Gastroesophageal sphincter (tissue), 4 donors: Measurements from ENCODE around the gene MLLT10. TPM values are rescaled to one million over a fixed set of nuclear protein-coding genes. Genes with fewer than 3 reads are reported as not detected.

Experiments used
- ATAC-seq: fragments of 150-250 bp; one replicate; pipeline ENCODE4 v1.9.1; 2016; ENCODE audit warnings: mild to moderate bottlenecking, moderate library complexity
- H3K27ac ChIP-seq, 4 donors: fragments of 200-600 bp; sonication (generic) in 3 of 4; 1 replicate in 3 of 4; 2 replicates in 1 of 4; pipeline ENCODE4 v1.5.1; 2016 to 2019
- H3K27me3 ChIP-seq: fragments of 200-600 bp; sonication (generic); one replicate; pipeline ENCODE4 v1.5.1; 2019
- H3K36me3 ChIP-seq, 2 donors: fragments of 200-600 bp; sonication (generic); one replicate each; pipeline ENCODE4 v1.5.1; 2019; ENCODE audit warnings: control low read depth in 1 of 2
- H3K4me1 ChIP-seq, 3 donors: fragments of 200-600 bp; sonication (generic); 1 replicate in 2 of 3; 2 replicates in 1 of 3; pipeline ENCODE4 v1.5.1; 2016 to 2019; ENCODE audit warnings: control low read depth in 2 of 3
- H3K4me3 ChIP-seq, 2 donors: fragments of 200-600 bp; sonication (generic); one replicate each; pipeline ENCODE4 v1.5.1; 2019; ENCODE audit warnings: mild to moderate bottlenecking in 1 of 2, moderate library complexity in 1 of 2
- H3K9me3 ChIP-seq, 3 donors: fragments of 200-600 bp; sonication (generic); one replicate each; pipeline ENCODE4 v1.5.1; 2017 to 2019; ENCODE audit warnings: control low read depth in 2 of 3
- CTCF ChIP-seq, 4 experiments: fragments of 200-600 bp in 2 of 4; fragments of 450-650 bp in 2 of 4; sonication (generic) in 1 of 4; IDR thresholded peaks; one replicate each; pipeline ENCODE4 v1.5.1; 2017 to 2019; ENCODE audit warnings: antibody characterized with exemption in 4 of 4, mild to moderate bottlenecking in 2 of 4, moderate library complexity in 2 of 4
- EP300 ChIP-seq: sonication (generic); formaldehyde crosslinking; IDR thresholded peaks from one replicate; pipeline ENCODE4 v1.6.1; 2017; ENCODE audit warnings: antibody characterized with exemption, mild to moderate bottlenecking
- POLR2A ChIP-seq, 2 donors: fragments of 450-650 bp; IDR thresholded peaks; one replicate each; pipeline ENCODE4 v1.6.1; 2017; ENCODE audit warnings: antibody characterized with exemption in 2 of 2, mild to moderate bottlenecking in 2 of 2, moderate library complexity in 1 of 2
- POLR2AphosphoS5 ChIP-seq: sonication (generic); formaldehyde crosslinking; IDR thresholded peaks from one replicate; pipeline ENCODE4 v1.6.1; 2017; ENCODE audit warnings: antibody characterized with exemption
- WGBS, 2 donors: methylation state at CpG; one replicate each; pipeline ENCODE4 v1.1.5; 2018; ENCODE audit warnings: low coverage in 1 of 2; 5-methylcytosine and 5-hydroxymethylcytosine counted together
- total RNA-seq, 4 donors: library from RNA; depleted of rRNA; stranded (reverse); fragments of >200 nt; gene quantifications; one replicate each; pipeline ENCODE4 v1.1.0, GENCODE V29; 2016

Gene MLLT10
- total RNA-seq, 4 donors from 2014 or later: 27.2 to 52.1 (median 39.0) TPM

DNA sequence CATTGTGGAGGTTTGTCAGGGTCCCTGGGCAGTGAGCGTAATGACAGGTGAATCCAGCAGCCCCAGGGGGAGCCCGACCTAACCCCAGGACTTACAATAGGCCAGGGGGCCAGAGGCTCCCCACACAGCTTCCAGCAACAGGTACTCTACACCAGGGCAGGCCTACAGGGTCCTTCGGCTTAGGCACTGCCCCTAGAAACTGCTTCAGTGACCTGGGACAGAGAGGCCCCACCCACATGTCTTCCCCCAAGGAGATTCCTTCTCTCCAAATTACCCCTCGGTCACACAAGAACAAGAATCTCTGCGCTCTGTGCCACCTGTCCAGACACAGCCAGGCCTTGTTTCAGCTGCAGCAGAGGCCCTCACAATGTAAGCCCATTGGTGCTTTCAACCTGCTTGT, 32.9 kb upstream of the MLLT10 start:
- Histone ChIP-seq H3K4me3 (no peak overlapping the region), H3K4me1 (peaks cover 0 to 17% (median 6%) of the 10 kb centered on the region in 3 donors), H3K27me3 (no peaks in the 10 kb centered on the region), H3K9me3 (no peaks in the 10 kb centered on the region), H3K36me3 (no peaks in the 10 kb centered on the region), H3K27ac (no peak overlapping the region)
- no peak for ATAC-seq
- 100% methylated on average over 3 of the region's 5 CpGs; no CpG with 5 or more reads in 1 of the 2 donors for WGBS, 2 donors
- TF ChIP-seq CTCF (IDR thresholded peaks at IDR 0.05) (no peak), POLR2AphosphoS5 (no peak), EP300 (no peak), POLR2A (IDR thresholded peaks at IDR 0.05) (no peak)

- TF ChIP-seq POLR2AphosphoS5: no peak
- TF ChIP-seq EP300: no peak
- TF ChIP-seq CTCF (IDR thresholded peaks at IDR 0.05): no peak
- no peak for TF ChIP-seq POLR2A (IDR thresholded peaks at IDR 0.05)
- Histone ChIP-seq H3K27me3 (no peaks in the 10 kb centered on the region), H3K27ac (no peak overlapping the region), H3K4me1 (peaks cover 0 to 10% (median 6%) of the 10 kb centered on the region in 3 donors), H3K9me3 (no peaks in the 10 kb centered on the region), H3K36me3 (no peaks in the 10 kb centered on the region), H3K4me3 (no peak overlapping the region)
- ATAC-seq: no peak
- 88 to 100% methylated on average over 1 to 2 of the region's 2 CpGs for WGBS, 2 donors
Observed at GRCh38 chr10:21501731-21502347, 32.2 kb upstream of the MLLT10 start.

- H3K4me3 ChIP-seq: no peak overlapping the region
- TF ChIP-seq POLR2AphosphoS5 (no peak), EP300 (no peak), CTCF (IDR thresholded peaks at IDR 0.05) (no peak), POLR2A (IDR thresholded peaks at IDR 0.05) (no peak)
- H3K36me3 ChIP-seq: no peaks in the 10 kb centered on the region
- peaks cover 0 to 5% (median 3%) of the 10 kb centered on the region in 3 donors for H3K4me1 ChIP-seq
- H3K9me3 ChIP-seq: no peaks in the 10 kb centered on the region
- H3K27ac ChIP-seq: no peak overlapping the region
- ATAC-seq: no peak
- WGBS, 2 donors: 100% methylated on average over 1 of the region's 3 CpGs; no CpG with 5 or more reads in 1 of the 2 donors
- H3K27me3 ChIP-seq: no peaks in the 10 kb centered on the region
Observed at GRCh38 chr10:21502348-21502740, 31.7 kb upstream of the MLLT10 start.

DNA sequence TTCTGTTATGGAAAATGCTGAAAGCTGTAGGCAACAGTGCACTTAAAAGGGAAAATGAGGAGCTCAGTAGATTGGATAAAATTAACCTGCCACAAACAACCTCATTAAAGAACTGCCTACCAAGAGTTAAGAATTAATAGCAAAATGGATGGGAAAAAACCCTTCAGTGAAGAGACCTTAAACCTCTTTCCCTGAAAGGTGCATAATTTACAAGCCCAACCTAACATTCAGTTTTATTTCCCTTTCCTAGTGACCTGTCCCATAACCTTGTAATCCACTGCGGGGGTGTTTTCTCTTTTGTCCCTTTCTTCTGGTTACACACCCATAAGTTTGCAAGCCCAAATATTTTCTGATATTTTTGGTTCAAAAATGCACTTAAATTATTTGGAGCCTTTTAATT, 30.5 kb upstream of the MLLT10 start:
- H3K9me3 ChIP-seq: no peaks in the 10 kb centered on the region
- H3K4me1 ChIP-seq: no peaks in the 10 kb centered on the region
- TF ChIP-seq POLR2A (IDR thresholded peaks at IDR 0.05) (no peak), EP300 (no peak), CTCF (IDR thresholded peaks at IDR 0.05) (no peak), POLR2AphosphoS5 (no peak)
- 86 to 94% methylated on average over 1 of the region's 1 CpG for WGBS, 2 donors
- H3K36me3 ChIP-seq: no peaks in the 10 kb centered on the region
- no peaks in the 10 kb centered on the region for H3K27me3 ChIP-seq
- H3K27ac ChIP-seq: no peak overlapping the region
- ATAC-seq: no peak
- no peak overlapping the region for H3K4me3 ChIP-seq

GRCh38 chr10:21505711-21506278, 28.2 kb upstream of the MLLT10 start:
- no peak overlapping the region for H3K27ac ChIP-seq
- H3K9me3 ChIP-seq: no peaks in the 10 kb centered on the region
- H3K4me1 ChIP-seq: peaks cover 0 to 11% (median 6%) of the 10 kb centered on the region in 3 donors
- TF ChIP-seq EP300 (no peak), POLR2AphosphoS5 (no peak), CTCF (IDR thresholded peaks at IDR 0.05) (no peak), POLR2A (IDR thresholded peaks at IDR 0.05) (no peak)
- no peaks in the 10 kb centered on the region for H3K27me3 ChIP-seq
- WGBS, 2 donors: 85 to 100% methylated on average over 4 of the region's 4 CpGs
- no peak for ATAC-seq
- H3K4me3 ChIP-seq: no peak overlapping the region
- H3K36me3 ChIP-seq: no peaks in the 10 kb centered on the region
